ENCODE measurements around the gene AP1M1.

The AP1M1 gene

DNA sequence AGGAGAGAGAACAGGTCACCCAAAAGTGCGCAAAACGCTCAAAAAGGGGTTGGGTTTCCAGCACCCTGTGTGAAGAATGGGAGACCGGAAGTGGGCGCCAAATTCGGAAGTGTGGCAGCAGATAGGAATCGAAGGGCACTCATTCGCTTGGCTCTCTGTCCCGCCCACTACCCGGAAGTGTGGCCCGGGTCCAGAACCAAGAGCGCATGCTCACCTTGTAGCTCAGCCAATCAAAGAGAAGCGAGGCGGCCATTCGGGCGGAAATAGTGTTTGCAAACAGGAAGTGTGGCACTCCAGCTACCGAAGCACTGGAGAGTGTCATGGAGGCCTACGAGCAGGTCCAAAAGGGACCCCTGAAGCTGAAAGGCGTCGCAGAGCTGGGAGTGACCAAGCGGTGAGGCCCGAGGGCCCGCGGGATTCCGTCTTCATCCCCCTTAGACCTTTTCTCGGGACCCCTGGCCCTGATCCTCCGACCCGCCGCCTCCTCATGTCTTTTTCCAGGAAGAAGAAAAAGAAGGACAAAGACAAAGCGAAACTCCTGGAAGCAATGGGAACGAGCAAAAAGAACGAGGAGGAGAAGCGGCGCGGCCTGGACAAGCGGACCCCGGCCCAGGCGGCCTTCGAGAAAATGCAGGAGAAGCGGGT, 12.5 kb upstream of the AP1M1 start, which contains the start of gene FAM32A (continued):
- TF ChIP-seq, protein P1, sequence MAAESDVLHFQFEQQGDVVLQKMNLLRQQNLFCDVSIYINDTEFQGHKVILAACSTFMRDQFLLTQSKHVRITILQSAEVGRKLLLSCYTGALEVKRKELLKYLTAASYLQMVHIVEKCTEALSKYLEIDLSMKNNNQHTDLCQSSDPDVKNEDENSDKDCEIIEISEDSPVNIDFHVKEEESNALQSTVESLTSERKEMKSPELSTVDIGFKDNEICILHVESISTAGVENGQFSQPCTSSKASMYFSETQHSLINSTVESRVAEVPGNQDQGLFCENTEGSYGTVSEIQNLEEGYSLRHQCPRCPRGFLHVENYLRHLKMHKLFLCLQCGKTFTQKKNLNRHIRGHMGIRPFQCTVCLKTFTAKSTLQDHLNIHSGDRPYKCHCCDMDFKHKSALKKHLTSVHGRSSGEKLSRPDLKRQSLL (tag by site-specific recombination; IDR thresholded peaks at IDR 0.05): peak; percentile 64; the same call in 1 of the 2 replicates
- TF ChIP-seq ZNF596 (tag by site-specific recombination; IDR thresholded peaks at IDR 0.05): no peak
- no peak for TF ChIP-seq ZNF843 (tag by site-specific recombination; IDR thresholded peaks at IDR 0.05)
- TF ChIP-seq ZNF214 (tag by site-specific recombination; IDR thresholded peaks at IDR 0.05; ENCODE audit: borderline replicate concordance): no peak
- peak; percentile 93 for TF ChIP-seq YY1 (tag by site-specific recombination; IDR thresholded peaks at IDR 0.05)
- TF ChIP-seq ZNF629 (tag by site-specific recombination; IDR thresholded peaks at IDR 0.05): peak; percentile 38; the same call in 1 of the 2 replicates
- TF ChIP-seq SP2 (tag by site-specific recombination; IDR thresholded peaks at IDR 0.05): peak; percentile 99
- no peak for TF ChIP-seq ZNF561 (tag by site-specific recombination; IDR thresholded peaks at IDR 0.05; ENCODE audit: borderline replicate concordance)
- no peak for TF ChIP-seq ZNF366 (tag by site-specific recombination; conservative IDR thresholded peaks at IDR 0.05)
- TF ChIP-seq ZNF623 (tag by site-specific recombination; IDR thresholded peaks at IDR 0.05): no peak
- TF ChIP-seq SP3 (tag by site-specific recombination; IDR thresholded peaks at IDR 0.05): peak; percentile 84
- TF ChIP-seq GFI1B (tag by site-specific recombination; IDR thresholded peaks at IDR 0.05): no peak
- TF ChIP-seq KLF16 (tag by site-specific recombination; IDR thresholded peaks at IDR 0.05): no peak
- TF ChIP-seq ZNF837 (tag by site-specific recombination; IDR thresholded peaks at IDR 0.05): no peak

DNA sequence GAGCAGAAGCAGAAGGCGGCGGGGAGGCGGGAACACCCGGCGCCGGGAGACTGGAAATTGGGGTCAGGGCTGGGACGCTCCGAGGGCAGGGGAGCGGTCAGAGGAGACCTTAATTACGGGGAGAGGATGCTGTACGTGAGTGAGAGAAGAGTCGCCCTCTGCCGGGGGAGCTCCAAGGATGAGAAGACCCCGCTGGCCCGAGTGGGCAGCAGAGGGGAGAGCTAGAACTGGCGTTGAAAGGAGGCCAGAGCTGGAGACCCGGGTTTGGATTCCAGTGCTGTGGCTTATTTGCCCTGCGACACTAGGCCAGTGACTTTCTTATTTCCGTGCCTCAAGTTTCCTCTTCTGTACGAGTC, 12.0 kb upstream of the AP1M1 start:
- no peaks in the 10 kb centered on the region for H3K4me1 ChIP-seq (ENCODE audit: control insufficient read depth, insufficient read depth, low read length)
- peak overlapping the region; percentile 48 for H3K27ac ChIP-seq (ENCODE audit: extremely low read depth, low read depth, low read length)
- H3K4me3 ChIP-seq (ENCODE audit: low read depth, low read length): peak overlapping the region; percentile 79
- POLR2A ChIA-PET: interaction anchor here (0.6 to 1.9 kb wide), 7 partner anchors 8 to 176 kb away, joined by 3 to 27 read pairs (median 5); partner anchors contain the start of genes AP1M1, RAB8A and TPM4
- CTCF ChIA-PET: interaction anchor here (0.6 to 2.0 kb wide), 13 partner anchors 8 to 1613 kb away, joined by 3 to 18 read pairs (median 4); partner anchors contain the start of gene AP1M1
- no peaks in the 10 kb centered on the region for H3K9me3 ChIP-seq (ENCODE audit: control insufficient read depth, insufficient read depth, low read depth, low read length)
- peak; percentile 5; the same call in 1 of the 2 replicates for TF ChIP-seq ZNF335 (tag by site-specific recombination; conservative IDR thresholded peaks at IDR 0.05)
- TF ChIP-seq, protein P2, sequence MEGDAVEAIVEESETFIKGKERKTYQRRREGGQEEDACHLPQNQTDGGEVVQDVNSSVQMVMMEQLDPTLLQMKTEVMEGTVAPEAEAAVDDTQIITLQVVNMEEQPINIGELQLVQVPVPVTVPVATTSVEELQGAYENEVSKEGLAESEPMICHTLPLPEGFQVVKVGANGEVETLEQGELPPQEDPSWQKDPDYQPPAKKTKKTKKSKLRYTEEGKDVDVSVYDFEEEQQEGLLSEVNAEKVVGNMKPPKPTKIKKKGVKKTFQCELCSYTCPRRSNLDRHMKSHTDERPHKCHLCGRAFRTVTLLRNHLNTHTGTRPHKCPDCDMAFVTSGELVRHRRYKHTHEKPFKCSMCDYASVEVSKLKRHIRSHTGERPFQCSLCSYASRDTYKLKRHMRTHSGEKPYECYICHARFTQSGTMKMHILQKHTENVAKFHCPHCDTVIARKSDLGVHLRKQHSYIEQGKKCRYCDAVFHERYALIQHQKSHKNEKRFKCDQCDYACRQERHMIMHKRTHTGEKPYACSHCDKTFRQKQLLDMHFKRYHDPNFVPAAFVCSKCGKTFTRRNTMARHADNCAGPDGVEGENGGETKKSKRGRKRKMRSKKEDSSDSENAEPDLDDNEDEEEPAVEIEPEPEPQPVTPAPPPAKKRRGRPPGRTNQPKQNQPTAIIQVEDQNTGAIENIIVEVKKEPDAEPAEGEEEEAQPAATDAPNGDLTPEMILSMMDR (tag by site-specific recombination; IDR thresholded peaks at IDR 0.05): peak; percentile 63
- TF ChIP-seq, protein P3, sequence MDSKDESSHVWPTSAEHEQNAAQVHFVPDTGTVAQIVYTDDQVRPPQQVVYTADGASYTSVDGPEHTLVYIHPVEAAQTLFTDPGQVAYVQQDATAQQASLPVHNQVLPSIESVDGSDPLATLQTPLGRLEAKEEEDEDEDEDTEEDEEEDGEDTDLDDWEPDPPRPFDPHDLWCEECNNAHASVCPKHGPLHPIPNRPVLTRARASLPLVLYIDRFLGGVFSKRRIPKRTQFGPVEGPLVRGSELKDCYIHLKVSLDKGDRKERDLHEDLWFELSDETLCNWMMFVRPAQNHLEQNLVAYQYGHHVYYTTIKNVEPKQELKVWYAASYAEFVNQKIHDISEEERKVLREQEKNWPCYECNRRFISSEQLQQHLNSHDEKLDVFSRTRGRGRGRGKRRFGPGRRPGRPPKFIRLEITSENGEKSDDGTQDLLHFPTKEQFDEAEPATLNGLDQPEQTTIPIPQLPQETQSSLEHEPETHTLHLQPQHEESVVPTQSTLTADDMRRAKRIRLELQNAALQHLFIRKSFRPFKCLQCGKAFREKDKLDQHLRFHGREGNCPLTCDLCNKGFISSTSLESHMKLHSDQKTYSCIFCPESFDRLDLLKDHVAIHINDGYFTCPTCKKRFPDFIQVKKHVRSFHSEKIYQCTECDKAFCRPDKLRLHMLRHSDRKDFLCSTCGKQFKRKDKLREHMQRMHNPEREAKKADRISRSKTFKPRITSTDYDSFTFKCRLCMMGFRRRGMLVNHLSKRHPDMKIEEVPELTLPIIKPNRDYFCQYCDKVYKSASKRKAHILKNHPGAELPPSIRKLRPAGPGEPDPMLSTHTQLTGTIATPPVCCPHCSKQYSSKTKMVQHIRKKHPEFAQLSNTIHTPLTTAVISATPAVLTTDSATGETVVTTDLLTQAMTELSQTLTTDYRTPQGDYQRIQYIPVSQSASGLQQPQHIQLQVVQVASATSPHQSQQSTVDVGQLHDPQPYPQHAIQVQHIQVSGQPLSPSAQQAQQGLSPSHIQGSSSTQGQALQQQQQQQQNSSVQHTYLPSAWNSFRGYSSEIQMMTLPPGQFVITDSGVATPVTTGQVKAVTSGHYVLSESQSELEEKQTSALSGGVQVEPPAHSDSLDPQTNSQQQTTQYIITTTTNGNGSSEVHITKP (tag by site-specific recombination; IDR thresholded peaks at IDR 0.05): no peak
- peaks cover 6 to 35% of the 10 kb centered on the region in 2 experiments for H3K36me3 ChIP-seq (ENCODE audit: control insufficient read depth in 2 of 2, insufficient read depth in 1 of 2, low read length in 2 of 2)

Measured in HEK293 (cell line).